Stimulated activated CD4-positive, alpha-beta T cell treated with anti-CD3 and anti-CD28 coated beads, Interleukin-2, amount 100 ng/mL, for 4 hours (primary cell): ENCODE data around the gene CDYL.
A peak's percentile ranks its signal among the peaks of the same experiment; 100 is the strongest.

ENCODE experiments used
- DNase-seq: peaks from one replicate; pipeline ENCODE4 v3.0.0-alpha.2; 2020; ENCODE audit warnings: low read depth

The CDYL gene

DNA sequence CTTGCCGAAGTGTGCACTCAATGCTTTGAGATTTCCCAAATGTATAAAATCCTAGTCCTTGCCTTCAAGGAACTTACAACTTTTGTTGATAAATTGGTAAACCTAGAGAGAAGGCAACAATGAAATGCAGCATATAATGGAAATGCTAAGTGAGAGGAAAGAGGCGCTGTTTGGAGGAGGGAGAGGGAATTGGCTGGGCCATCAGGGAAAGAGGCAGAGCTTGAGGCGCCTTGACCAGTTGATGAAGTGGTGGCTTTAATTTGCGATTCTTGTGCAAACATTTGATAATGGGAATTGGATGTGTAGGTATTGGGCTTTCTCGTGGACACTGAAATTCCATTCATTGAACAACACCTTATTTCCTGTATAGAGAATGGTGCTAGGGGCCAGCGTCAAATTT lies 1.9 kb upstream of the CDYL start:
- DNase-seq = no peak

DNA sequence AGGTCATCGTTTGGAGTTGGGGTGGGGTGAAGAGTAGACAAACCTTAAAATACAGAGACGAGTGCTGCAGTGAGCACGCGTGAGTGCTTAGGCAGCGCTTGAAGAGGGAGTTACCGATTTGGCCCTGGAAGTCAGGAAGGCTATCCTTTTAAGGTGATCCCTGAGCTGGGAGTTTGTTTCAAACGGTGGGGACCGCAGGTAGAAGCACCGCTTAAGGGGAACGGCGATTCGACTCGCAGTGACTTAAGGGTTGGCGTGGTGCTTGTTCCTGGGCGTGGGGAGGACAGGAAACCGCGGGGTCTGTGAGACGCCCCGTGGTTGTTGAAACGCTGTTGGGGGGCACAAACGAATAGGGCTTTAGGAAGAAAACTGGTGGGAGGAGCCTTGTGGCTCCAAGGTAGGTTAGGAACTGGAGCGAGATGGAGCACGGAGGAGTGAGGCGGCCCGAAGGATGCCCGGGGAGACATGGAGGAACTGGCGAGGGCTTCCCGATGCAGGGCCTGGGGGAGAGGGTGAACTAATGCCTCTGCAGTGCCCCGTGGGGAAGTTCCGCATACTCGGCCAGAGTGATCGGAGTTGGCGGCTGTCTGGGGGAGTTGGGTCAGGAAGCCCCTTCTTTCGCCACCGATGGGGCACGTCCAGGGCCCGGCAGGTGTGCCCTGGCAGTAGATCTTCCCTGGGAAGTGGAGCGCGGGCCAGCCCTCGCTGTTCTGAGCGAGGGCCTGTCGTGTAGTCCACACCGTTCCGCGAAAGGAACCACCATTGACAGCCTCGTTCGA lies 1.3 kb upstream of the CDYL start:
- no peak for DNase-seq

DNA sequence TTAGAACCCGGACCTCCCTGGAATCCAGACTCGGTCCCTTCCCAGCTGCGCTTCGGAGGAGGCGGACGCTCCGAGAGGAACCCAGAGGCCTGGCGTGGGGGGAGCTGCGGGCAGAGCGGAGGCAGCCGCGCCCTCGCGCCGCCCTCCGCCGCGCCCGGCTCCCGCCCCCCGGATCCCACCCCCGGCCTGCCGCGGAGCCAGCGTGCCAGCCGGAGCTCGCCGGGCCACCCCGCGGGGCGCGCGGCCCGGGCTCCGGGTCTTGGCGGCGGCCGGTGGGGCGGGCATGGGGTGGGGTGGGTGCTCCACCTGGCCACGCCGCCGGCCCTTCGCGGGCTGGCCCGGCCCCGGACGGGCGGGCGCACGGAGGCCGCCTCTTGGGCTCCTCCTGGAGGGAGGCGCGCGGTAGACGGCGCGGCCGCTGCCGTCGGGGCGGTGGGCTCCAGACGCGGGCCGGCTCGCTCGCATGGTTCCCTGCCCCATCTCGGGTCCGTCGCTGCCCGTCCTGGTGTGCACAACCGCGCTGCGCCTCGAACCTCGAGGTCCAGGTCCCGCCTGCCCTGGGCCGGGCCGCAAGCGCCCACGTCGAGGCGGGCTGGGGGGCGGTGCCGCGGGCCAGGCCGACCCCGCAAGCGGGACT lies 592 bp upstream of the CDYL start:
- peak; percentile 61 for DNase-seq

DNA sequence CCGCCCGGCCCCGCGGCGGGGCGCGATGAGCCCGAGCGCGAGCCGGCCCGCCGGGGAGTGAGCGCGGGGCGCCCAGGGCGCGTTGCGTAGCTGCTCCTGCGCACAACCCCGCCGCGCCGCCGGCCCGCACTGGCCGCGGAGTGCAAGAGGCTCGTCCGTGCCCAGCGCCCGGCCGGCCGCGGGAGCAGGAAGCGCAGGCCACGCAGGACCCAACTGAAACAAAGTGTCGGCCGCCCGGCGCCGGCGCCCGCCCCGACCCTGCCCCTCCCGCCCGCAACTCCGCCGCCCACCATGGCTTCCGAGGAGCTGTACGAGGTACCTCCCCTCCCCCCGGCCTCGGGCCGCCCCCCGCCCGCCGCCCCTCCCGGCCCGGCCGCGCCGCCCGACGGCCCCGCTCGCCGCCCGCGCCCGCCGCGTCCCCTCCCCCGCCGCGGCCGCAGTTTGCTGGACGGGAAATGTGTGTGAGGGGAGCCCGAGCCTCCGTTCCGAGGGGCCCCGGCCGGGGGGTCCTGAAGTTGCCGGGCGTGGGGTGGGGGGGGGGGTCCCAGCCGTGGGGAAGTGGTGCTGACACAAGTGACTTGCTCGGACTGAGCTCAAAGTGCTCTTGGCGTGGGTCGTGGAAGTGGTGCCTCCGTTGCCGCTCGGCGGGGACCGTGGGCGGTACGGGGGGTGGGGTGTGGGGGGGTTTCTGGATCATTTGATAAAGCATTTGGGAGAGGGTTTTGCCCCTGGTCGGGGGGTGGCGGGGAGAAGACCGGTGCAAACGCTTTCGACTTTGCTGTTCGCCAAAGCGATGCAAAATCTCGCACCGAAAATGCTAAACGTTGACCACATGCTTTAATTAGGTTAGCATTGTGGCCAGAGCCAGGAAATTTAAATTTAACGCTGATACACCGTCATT lies 539 bp downstream of the CDYL start:
- DNase-seq = no peak

DNA sequence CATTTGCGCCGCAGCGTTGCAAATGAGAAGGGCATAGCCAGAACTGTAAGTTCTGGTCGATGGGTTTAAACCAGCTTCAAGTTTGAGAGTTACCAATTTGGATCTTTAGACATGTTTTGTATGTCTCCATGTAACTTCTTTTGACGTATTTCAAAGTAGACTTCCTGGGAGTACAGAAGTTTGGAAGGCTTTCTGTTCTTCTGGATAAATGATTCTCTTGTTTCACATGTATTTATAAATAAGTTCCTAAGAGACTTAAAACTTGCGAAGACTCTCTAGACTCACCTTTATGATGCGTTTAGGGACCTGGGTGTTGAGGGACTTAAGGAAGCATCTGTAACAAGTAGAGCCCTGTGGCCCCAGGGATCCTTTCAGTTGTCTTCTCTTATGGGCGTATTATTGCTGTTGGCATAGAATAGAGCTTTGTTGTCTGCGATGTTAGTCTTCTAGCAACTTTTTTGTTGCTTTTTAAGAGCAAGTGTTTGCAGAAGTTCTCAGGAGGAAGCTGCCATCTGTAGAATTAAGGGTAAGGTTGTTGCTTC lies 1.3 kb downstream of the CDYL start:
- DNase-seq = no peak

DNA sequence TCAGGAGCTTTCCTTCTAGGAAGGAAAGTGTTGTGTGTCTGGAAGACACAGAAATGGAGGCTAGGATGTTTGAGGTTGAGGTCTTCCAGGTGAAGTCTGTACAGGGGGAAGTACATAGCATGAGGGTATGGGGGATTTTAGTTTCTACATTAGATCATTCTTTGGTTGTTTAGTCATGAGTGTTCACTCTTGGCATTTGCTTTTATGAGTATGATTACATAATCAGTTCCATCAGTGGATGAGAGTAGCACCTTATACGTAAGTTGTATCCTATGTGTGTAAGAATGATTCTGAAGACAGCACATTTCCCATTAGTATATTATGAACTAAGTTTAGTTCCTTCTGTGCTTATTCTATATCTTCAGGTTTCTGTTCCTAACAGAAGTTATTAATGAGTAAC lies 1.9 kb downstream of the CDYL start:
- DNase-seq = no peak

DNA sequence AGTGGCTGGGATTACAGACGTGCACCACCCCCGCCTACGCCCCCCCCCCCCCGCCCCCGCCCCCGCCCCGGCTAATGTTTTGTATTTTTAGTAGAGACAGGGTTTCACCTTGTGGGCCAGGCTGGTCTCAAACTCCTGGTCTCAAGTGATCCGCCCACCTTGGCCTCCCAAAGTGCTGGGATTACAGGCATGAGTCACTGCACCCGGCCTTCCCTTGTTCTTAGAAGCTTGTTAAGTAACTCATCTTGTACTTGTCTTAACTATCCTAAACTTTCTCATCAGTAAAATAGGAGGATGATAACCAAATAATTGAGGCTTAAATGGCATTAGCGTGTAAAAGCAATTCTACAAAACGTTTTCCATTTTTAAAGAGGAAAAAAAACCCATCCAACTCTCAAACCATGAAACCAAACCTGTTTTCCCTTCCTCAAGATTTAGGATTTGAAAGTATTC lies 4.2 kb downstream of the CDYL start:
- no peak for DNase-seq

DNA sequence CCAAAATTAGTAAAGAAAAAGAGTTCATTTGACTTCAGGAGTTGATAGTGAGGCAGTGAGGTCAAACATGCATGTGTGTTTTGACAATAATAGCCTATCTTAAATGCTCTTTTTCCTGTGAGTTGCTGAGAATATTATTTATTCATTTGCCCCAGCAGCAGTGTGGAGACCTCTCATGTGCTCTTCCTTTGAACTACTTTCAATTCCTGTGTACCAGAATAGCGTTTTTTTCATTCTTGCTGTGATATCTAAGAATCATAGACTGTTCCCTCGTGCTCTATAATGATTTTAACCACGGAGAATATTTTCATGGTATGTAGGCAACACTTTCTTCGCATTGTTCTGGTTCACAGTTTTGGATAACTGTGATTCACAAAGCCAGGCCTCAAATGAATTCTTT lies 5.2 kb downstream of the CDYL start:
- no peak for DNase-seq

DNA sequence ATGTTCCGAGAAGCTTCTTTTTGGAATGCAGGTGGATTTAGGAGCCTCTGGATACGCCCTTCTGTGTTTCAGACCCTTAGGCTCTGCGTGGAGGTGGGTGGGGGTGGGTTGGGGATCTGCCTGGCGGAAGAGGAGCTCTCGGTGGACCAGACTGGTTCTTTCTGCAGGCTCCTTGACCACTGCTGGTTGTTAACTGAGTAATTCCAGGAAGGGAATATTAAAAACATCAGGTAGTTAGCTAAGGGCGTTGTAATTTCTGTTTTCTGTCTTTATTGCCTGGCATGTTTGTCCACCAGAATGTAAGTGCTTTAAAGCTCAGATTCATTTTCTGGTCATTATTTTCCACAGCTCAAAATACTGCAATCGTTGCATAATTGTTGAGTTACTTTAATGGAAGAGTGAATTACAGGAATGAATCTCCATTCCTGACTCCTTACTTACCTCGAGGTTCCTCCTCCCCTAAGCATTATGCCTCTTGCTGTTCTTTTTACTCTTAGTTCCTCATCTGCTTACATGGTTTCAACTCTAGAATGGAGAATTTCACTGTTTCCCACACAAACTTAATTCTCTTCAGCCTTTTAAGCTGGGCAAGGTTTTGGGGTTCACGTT lies 5.9 kb downstream of the CDYL start:
- DNase-seq = no peak

DNA sequence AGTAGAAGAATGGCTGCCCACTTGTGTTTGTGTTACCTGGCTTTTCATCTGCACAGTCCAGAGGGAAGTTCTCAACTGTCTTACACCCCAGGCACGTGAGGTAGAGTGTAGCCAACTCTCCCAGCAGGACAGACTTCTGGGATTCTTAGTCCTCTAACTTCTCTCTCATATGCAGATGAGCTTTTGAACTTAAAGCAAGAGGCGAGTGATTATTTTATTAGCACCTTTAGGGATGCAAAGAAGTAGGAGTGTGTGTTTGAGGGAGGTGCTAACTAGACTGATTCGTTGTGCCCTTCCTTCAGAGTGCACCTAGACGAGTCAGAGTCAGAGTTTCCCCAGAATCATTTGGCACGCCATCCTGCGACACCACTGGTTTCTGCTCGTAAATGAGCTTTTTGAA lies 10.8 kb downstream of the CDYL start:
- no peak for DNase-seq

DNA sequence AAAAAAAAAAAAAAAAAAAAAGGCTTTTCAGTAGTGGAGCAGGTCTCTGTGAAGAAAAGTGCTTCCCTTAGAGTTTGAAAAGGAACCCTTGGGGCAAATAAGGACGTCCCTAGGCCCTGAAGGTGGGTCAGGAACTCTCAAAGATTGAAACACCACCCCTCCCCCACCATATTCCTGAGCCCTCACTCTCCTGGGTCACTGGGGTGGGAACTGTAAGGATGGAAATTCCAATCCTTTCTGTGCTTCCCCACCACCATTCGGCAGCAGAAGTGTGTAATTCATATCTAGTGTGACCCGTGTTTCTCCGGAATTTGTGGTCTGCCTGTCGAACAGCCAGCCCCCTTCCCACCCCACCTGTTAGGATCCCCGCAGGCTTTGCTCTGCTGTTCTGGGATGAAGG lies 12.3 kb downstream of the CDYL start:
- no peak for DNase-seq

DNA sequence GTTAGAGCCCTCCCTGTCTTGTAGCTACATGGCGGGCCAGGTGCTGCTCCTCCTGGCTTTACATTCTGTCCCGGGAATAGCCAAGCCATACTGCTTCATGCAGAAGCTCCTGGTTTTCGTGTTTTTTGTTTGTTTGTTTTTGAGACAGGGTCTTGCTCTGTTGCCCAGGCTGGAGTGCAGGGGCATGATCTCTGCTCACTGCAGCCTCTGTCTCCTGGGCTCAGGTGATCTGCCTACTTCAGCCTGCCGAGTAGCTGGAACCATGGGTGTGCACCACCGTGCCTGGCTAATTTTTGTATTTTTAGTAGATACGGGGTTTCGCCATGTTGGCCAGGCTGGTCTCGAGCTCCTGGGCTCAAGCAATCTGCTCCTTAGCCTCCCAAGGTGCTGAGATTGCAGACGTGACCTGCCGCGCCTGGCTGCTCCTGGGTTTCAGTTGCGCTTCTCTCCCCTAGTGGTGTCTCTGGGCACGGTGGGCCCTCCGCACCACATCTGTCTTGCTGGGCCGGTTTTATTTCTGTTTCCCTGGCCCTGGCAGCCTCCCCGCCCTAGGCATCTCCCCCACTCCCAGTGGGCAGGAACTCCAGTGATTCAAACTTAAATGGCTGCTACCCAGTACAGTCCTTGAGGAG lies 12.9 kb downstream of the CDYL start:
- no peak for DNase-seq

DNA sequence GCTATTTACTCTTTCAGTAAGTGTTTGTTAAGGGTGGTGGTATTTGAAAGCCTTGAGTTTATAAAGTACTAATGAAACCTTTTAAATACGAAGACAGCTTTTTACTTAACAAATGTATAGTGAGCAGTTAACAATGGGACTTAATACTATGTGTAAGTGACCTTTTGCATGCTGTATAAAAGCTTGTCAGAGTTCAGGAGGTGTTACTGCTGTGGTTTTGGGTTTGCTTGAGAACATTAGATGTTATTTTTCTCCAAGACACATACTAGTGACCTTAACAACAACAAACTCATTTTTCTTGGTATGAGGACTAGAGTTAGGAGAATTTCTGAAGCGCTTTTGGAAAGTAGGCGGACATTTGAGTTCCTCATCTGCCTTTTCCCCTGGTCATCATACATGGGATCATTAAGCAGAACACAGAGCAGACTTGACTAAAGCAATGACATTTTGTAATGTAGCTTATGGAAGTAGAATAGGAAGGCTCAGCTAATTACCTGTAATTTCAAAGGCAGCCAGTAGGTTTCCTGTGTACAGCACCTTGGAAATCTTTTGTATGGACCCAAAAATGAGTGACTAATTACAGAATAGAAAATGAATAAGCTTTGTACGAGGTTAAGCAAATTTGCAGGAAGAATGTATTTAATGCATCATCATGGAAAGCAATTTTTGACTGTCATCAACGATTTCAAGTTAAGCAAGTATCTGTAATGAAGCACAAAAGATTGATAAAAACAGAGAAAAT lies 14.1 kb downstream of the CDYL start:
- no peak for DNase-seq

DNA sequence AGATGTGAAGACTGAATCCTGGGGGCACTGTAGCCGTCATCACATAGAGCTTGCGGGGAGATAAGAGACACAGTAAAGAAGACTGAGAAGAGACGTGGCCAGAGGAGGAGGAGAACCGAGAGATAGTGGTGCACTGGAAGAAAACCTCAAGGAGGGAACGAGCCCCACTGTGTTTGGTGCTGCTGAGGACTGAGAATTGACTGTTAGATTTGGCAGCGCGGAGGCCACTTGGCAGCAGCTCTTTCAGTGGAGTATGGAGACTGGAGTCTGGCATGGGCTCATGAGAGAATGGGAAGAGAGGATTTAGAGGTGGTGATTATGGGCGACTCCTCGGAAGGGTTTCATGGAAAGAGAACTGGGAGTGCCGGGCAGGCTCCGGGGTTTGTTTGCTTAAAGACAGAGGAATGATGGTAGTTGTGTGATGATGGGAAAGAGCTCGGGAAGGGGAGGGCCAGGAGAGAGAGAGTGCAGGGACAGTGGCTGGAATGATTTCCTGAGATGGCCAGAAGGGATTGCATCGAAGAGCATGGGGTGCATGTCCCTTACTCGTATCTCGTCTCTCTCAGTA lies 18.0 kb downstream of the CDYL start:
- DNase-seq = no peak

DNA sequence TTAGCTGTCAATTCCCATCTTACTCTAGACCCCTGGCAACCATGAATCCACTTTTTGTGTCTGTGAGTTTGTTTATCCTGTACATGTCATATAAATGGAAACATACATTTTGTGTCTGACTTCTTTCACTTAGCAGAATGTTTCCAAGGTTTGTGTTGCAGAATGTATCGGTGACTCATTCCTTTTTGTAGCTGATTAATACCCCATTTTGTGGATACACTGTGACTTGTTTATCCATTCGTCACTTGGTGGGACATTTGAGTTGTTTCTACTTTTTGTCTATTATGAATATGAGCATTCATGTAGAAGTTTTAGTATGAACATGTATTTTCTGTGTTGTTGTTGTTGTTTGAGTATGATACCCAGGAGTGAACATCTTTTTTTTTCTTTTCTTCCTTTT lies 21.4 kb downstream of the CDYL start:
- DNase-seq = no peak

DNA sequence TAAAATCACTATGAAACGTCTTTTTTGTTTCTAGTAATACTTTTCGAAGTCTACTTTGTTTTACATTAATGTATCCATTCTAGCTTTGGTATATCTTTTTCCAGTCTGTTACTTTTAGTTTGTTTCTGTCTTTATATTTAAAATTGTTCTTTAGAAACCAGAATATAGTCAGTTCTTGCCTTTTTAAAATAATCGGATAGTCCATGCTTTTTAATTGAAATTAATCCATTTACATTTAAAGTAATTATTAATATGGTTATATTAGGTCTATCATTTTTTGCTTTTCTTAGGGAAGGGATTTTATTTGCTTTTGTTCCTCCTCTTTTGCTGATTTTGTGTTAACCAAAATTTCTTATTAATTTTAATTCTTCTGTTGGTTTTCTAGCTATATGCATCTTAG lies 23.7 kb downstream of the CDYL start:
- no peak for DNase-seq

DNA sequence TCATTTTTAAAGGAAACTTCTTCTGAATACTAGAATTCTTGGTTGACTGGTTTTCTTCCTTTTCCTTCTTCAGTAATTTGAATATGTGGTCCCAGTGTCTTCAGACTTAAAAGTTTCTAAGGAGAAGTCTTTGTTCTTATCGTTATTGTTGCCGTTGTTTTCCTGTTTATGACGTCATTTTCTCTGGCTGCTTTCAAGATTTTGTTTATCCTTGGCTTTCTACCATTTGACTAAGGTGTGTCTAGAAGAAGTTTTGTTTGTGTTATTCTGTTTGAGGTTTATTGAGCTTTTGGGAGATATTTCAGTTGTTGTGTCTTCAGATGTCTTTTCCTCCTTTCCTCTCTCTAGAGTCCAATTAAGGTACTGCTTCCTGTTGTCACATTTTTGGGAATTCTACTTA lies 24.5 kb downstream of the CDYL start:
- DNase-seq = no peak

DNA sequence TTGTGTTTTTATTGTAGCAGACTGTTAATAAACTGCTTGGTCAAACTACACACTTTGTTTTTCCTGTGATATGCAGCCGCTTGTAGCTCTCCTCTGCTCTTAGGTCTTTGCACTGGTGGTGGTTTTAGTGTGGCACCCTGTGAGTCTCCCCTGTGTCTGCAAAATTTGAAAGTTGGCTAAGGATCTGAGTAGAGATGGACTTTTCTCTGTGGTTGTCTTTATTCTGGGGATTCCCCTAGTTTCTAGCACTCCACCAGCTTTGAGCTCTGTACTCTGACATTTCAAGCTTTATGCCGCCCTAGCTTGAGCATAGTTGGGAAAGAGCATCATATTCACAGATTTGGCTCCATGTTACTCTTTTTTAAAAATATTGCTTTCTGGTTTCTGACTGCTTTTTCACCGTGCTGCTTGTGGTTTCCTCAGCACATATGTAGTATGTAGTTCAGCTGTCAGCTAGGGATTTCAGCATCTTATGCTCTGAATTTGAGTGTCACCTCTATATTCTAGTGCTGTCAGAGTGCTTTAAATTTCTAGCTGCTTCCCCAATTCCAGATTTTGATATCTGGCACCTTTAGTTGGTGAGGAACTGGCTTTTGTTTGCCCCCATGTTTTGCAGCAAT lies 25.4 kb downstream of the CDYL start:
- DNase-seq = no peak

DNA sequence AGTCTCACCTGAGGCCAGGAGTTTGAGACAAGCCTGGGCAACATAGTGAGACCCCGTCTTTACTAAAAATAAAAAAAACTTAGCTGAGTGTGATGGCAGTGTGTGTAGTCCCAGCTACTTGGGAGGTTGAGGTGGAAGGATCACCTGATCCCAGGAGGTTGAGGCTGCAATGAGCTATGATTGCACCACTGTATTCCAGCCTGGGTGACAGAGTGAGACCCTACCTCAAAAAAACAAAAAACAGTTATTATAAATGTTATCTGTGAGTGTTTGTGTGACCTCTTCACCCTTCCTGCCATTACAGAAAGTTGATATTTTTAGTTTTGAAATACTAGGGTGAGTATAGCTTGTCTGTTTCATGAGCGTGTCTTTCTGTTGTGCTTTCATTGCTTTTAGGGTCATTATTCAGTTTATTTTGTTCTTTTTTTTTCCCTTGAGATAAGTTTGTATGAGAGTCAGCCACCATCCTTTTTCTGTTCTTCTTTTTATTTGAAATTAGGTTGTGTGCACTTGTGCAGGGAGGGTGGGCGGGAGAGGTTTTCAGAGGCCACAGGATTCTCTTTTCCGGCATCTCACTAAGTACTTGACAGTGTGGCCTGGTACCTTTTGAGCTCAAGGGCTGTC lies 26.2 kb downstream of the CDYL start:
- DNase-seq = no peak

DNA sequence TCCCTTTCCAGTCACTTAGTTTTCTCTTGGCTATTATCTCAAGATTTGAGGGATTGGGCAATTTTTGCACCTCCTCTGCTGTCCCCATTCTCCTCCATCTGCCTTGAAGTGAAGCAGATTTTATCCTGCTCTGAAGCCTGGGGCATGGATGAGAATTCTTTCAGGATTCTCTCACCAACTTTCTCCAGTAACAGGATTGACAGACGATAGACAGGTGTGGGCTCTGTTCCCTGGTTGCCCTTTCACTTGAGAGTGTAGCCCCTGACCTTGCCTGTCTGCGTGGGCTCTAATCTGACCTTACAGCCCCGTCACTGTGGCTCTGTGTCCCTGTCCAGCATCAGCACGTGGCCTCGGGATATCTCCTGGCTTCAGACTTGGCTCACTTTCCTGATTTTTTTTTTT lies 27.1 kb downstream of the CDYL start:
- no peak for DNase-seq
